HG03342 (cell line): ENCODE results near the gene CPED1.

Experiments
- ATAC-seq: cut with Tn5 transposase; IDR thresholded peaks from one replicate; pipeline ENCODE4 v1.9.1; 2021; ENCODE audit warnings: mild to moderate bottlenecking, moderate library complexity; ENCODE audit not compliant: unreplicated experiment

The CPED1 gene

DNA sequence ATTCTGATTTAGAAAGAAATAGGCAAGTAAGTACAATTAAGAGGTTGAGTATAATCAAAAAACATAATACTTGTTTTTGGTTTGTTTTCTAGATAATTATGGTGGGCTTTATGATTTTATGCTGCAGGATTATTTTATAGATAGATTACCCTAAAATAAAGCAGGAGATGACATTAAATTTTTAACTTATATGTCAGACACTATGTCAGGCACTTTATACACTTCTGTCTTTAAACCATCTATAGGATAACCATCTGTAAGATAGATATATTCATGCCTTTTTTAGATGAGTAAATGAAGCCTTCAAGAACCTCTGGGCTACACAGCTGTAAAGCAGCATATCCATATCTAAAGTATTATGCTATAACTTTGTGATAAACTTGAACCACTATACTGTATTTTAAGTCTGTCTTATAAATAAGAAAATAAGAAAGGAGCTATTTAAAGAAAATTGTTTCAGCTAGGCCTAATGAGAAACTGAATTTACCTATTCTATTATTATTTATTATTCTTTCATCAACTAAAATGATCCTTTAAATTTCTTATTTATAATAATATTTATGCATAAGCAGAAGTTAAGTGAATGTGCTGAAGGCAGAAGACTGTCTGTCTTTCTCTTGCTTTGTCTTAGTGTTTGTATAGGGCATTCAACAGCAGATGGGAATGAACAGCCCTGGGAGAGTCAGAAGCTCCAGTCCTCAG is 94.0 kb downstream of the CPED1 start:
- no peak for ATAC-seq

DNA sequence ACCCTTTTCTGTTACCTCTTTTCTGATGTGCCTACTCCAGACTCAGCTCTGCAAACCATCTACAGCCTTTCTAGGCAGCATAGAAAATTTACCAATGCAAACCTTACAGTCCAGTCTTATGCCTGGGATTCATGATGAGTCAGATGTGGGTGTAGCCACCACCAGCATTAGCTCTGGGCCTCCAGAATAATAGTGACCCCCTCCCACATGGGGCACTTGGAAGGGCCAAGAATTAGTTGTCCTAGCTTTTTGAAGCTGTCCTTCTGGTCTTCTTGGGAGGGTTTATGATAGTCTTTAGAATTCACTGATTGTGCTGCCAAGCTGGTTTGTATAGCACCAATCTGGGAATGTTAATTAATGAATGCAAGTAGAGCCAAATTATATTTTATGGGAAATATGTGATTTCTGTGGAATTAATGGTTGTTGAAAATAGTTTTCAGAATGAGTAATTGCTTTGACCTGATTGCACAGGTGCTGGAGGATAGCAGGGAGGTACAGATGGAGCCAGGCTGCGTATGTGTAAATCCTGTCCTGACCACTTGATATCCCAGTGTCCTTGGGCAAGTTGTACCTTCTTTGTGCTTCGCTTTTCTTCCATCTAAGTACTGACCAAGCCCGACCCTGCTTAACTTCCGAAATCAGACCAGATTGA is 94.8 kb downstream of the CPED1 start:
- no peak for ATAC-seq

DNA sequence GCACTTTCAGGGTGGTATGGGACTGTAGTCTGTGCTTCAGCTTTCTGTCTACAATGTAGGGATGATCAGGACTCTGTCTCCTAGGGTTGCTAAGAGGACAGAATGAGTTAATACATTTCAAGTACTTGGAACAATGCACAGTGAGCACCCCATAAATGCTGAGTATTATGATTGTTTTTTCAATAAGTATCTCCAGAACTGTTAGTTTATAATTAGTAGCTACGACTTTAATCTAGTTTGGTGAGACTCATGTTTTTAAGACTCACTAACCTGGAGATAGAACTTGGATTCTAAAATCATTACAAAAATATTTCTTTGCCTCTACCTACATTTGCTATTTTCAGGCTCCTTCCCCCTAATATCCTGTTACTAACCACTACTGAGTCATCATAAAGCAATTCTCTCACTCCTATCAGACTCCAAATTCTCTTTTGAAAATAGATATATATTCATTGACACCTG is 95.3 kb downstream of the CPED1 start:
- no peak for ATAC-seq

DNA sequence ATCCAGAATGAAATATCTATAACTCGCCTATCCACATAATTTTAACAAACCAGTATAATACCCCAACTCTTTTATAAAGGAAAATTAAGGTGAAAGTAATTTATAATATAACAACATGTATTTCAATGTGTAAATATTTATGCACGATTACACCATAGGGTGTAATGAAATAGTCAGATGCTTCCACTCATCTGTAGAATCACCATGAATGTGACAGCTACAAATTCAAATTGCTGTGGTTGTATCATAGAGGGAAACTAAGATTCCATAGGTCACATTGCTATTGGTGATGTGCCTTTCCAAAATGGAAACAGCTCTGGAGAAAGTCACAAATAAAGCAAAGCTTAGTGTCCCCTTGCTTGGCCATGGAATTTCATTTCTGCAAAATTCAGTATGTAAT is 95.7 kb downstream of the CPED1 start:
- ATAC-seq, result no peak

DNA sequence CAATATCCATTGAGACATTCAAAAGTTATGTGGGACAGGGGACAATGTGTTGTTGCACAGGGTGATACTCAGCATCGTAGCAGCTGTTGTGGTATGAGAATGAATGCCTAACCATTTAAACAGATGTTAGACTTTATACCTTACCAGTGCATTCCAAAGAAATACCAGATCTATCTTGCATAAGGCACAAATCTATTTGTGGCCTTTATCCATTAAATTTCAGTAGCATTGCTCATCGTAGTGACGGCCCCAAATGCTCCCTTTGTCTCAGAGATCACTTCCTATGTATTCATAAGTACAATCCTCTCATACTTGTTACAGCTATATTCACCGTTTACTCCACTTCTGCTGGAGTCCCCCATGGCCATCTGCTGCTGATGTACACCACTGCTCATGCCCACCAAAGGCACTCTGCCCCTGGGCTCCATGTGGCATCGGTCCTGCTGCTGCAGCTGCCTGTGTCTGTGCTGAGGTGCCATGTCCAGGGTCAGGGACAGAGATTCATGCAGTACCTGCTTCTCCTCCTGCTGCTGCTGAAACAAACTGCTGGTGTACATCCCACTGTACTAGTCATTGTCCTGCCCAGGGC is 96.3 kb downstream of the CPED1 start:
- no peak for ATAC-seq

DNA sequence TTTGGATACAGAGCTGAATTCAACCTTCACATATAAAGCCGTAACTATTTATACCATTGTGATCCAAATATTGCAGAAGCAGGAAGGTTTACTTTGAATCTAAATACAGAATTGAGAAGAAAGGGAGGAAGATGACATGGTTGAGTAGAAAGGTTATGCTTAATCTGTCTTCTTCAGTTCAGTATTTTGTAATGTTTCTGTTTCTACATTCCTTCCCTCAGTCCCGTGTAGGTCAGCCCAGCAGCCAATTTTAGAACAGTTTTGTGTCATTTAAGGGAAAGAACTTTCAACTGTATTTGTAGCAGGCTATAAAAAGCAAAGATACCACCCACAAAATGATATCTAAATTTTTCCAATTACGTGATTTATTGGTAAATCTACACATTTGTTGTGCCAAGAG is 97.4 kb downstream of the CPED1 start:
- no peak for ATAC-seq

DNA sequence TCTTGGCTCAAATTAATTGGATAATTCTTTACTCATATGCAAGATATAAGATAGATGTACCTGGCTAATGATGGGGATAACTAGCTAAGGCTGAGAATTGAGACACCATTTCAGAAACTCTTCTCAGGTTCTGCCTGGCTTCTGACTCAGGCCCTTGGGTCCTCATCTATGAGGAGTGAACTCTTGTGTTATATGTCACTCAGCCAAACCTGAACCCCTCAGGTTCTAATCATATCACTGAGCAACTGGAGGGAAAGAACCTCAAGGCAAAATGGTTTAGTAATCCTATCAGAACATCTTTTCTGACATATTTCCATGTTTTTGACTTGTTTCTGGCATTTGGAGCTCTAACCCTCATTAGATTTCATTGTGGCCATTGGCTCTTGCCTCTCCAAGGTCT is 100.4 kb downstream of the CPED1 start:
- ATAC-seq, result no peak

DNA sequence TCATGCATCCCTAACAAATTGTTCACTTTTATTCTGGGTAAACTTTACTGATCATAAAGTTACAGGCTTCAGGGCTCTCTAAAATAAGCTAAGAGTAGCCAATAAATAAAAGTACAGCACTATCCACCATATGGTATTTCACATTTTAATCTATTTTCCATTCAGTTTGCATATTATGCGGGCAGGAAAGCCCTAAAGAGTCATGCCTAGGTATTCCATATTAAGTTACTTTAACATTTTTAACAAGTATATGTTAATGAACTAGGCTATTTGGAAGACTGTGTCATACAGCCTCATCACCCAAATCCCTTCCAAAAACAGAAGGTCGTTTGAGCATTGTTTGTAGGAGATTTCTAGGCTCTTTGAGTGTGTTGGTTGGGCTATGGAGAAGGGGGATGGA is 106.3 kb downstream of the CPED1 start:
- ATAC-seq, result no peak

DNA sequence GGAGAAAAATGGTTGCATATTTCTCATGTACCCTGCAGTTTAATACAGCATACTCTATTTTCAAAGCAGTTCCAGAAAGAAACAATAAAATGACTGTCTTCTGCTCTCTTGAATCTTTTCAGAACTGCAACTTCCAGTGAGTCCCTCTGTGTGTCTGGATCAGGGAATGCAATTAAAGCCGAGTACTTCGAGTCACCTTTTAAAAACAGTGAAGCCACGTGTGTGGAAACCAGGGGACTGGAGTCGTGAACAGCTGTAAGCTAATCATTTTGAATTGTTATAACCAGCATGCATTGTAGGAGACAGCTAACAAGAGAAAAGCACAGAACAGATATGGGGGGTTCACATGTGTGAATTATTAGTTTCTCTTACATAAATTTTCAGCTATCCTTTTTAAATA is 109.1 kb downstream of the CPED1 start:
- no peak for ATAC-seq

DNA sequence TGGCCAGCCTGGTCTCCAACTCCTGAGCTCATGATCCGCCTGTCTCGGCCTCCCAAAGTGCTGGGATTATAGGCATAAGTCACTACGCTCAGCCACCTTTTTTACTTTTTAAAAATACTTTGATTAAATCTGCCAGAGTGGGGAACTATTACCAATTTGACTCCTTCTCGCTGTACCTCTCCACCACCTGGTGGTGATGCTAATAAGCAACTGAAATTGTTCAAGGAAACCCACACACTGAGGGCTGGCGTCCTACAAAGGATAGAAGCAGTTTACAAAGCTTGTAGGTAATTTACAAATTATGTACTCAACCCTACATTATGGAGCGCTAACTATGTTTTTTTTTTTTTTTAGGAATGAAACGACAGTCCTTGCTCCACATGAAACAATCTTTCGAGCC is 111.1 kb downstream of the CPED1 start:
- ATAC-seq, result no peak

DNA sequence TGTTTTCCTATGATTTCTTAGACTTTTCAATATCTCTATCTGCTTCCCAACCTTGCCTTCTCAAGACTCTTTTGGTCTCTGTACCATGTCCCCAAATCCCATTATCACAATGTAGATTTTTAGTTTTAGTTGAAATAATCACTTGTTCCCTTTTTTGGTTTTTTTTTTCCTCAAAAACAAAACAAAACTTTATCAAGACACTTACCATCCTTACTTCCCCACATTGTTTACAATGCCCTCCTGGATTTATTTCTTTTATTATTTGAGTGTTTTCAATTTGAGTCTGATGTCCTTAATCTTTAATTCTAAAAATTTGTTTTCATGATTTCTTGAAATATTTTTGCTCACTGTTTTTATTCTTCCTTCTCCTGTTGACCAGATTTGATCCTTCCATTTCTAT is 112.6 kb downstream of the CPED1 start:
- no peak for ATAC-seq

DNA sequence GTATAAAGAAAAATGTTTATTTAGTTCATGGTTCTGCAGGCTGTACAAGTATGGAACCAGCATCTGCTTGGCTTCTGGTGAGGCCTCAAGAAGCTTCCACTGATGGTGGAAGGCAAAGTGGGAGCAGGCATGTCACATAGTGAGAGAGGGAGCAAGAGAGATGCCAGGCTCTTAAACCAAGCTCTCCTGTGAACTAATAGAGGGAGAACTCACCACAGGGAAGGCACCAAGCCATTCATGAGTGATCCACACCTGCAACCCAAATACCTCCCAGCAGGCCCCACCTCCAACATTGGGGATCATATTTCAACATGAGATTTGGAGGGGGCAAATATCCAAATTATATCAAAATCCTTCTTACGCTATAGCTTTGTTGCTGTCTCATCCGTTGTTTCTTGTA is 113.1 kb downstream of the CPED1 start:
- ATAC-seq, result no peak

DNA sequence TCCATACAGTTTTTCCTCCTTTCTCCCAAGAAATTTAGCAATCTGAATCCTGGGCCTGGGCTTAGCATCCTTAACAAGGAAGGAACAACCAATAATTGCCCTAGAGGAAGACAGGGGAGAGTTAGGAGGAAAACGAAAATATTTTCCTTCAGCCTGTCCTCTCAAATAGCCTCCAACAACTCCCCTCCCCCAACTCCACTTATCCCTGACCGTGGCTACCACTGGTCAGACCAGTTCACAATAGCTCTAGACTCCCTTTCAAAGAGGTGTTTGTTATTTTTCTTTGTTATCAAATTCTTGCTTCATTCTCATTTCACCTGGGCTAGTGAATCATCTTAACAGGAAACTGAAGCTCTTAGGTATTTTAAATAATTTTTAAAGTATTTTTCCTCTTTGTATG is 114.1 kb downstream of the CPED1 start:
- no peak for ATAC-seq

DNA sequence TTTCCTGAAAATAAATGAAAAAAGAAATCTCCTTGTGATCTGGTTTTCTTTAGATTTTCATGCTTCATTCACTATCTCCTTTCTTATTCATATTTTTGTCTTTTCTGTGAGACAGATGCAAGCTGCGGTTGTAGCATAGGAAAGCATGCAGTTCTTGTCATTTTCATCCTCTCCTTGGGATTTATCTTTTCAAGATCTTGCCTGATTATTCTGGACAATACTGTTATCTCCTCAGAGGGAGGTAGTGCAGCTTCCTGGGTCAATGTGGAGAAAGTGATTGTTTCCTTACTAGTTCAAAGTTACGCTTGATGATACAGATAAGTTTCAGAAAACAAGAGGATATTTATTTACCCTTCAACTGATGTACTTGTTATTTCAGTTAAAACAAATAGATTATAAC is 114.6 kb downstream of the CPED1 start:
- ATAC-seq, result no peak

DNA sequence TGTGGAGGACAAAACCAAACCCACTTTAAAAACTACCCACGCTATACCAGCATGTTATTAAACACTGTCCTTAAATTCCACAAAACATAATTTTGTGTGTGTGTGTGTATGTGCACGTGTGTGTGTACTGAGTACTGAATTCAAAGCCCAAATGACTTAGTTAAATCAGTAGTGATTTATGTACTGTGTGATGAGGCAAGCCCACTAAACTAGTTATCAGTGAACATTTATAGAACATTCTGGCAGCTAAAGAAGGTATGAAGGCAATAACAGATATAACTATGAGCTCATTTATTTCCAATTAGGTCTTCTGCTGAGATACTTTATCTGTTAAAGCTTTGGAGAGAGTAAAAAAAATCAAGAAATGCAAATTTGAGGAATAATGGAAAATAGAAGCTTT is 115.1 kb downstream of the CPED1 start:
- ATAC-seq, result no peak

DNA sequence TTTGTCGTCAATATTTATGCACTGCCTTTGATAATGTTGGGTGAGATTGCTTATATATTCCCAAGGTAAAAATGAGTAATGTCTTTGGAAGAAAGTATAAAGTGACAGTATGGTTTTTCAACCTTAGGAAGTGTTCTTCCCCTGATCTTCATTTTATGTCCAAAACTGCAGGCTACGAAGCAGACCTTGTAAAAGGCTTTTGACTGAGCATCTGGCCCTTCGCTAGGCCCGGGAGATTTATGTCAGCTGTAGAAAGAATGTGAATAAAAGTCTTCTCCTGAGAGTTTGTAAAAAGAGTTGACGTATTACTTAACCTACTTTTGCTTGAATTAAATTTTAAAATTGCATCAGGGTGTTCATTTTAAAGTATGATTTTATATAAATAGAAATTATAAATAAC is 116.8 kb downstream of the CPED1 start:
- no peak for ATAC-seq

DNA sequence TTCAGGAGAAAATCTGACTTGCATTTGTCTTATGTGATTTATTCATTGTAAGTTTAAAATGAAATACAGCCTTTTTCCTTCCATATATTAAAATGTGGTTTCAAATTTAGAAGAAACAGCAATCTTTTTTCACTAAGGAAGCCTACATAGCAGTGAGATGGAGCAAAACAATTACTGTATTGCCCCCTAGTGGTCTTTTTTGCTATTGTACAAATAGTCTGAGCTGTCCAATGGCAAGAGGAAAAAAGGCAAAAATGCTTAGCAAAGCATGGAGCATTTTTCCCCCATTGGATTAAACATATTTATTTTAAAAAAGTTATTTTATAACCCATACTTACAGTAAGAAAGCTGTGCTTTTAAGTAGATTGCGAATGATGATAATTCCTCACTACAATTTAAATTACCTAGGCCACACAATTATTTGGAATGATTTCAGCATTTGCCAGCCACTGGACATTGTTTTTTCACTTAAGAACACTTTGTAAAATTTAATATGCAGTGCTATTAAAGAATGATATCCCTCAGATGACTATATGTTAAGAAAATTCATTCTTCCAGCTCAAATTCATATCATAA is 119.5 kb downstream of the CPED1 start:
- ATAC-seq, result peak; percentile 98

DNA sequence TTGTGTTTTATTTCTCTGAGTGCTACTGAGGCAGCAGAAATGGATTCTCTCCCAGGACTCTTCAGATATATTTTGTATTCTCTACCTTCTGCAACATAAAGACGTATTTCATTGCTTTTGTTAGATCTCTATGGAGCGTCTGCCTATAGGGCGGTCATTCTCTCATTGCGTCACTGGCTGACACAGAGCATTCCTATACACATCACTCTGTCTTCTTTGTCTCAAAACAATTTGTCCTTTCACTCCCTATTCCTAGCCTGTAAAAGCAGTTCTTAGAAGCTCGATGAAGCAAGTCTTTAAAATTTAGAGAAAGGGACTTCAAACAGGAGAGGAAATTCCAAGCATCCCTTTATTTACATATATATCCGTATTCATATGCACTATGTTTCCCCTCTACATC is 120.6 kb downstream of the CPED1 start:
- ATAC-seq, result no peak

DNA sequence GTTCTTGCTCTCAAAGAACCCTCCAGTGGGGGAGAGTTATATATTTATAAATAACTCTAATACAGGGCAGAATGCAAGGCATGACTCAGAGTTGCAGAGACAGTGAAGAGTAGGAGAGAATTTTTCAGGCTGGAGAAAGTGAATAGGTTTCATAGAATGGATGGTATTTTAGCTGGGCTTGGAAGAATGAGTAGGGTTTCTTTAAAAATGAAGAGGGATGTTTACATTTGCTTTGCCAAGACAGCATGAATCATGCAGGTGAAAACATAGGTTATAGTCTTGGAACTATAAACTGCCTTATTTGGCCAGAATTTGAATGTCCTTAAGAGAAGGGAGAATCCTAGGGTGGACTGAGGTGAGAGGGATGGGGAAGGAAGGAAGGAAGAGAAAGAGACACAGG is 124.8 kb downstream of the CPED1 start:
- ATAC-seq, result no peak

DNA sequence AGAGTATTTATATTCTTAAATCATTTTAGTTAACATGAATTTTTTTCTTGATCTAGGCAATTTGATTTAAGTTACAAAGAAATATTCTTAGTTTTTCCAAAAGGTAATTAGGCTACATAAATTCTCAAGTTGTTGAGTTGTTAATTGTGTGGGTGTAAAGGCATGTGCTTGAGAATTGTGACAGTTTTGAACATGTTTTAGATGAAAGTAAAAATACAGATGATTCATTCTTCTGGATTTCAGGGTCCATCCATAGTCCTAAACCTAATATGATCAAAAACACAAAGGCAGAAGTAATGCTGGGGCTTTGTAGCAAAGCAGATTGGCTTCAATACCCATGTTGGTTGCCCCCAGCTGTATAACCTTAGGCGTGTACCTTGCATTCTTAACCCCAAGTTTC is 127.9 kb downstream of the CPED1 start:
- ATAC-seq, result no peak

DNA sequence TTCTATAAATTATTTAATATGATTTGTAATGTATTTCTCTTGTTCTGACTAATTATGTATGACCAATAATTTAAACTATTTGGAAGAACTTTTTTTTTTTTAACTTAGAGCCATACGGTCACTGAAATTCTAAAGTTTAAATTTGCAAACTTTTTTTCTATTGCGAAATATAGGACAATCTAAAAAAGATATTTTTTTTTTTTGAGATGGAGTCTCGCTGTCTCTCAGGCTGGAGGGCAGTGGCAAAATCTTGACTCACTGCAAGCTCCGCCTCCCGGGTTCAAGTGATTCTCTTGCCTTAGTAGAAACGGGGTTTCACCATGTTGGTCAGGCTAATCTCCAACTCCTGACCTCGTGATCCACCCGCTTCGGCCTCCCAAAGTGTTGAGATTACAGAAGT is 130.5 kb downstream of the CPED1 start:
- no peak for ATAC-seq

DNA sequence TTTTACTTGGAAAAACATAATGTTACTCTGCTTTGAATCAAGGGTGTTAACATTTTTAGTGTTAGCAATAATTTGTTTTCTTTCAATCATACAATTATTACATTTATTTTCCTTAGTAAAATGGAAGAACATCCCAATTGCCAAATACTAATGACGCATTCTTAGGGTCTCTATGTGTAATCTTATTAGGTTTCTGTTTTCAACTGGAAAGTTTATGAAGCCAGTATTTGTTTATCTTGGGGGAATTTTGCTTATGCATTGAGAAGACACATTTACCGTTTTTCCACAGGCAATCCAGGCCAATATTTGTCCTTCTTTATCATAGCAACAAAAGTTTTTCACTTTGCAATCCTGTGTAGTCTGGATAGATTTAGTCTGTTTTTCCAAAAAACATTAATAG is 134.5 kb downstream of the CPED1 start:
- no peak for ATAC-seq
